Muscle of back (tissue), 13 donors: ENCODE data around the gene CCDC92. TPM values are rescaled to one million over a fixed set of nuclear protein-coding genes. Genes with fewer than 3 reads are reported as not detected.

ENCODE experiments used
- DNase-seq, 3 donors: peaks; one replicate each; pipeline versions ENCODE4 v3.0.0 to v3.0.0-alpha.2; 2013
- long read RNA-seq, 9 donors: transcript quantifications; one replicate each; lab custom pipeline, GENCODE V29; 2026
- polyA plus RNA-seq, 10 donors: library from polyadenylated mRNA; unstranded; fragments of 120-200 nt; gene quantifications; one replicate each; pipeline ENCODE4 v1.2.1, GENCODE V29; 2013; ENCODE audit not compliant: insufficient read length in 10 of 10

CCDC92 gene
- 10 to 100 TPM; 22.5 to 30.0 (median 27.6) TPM for polyA plus RNA-seq
- long read RNA-seq, donor 1, transcript CCDC92-201 (5 exons, 2,787 nt), result major isoform, 8 of 10 reads
- long read RNA-seq, donor 1, partial matches to known transcripts, result 0 of 10 reads
- long read RNA-seq, donor 1, other reads (novel, unspliced or antisense), result 0 of 10 reads
- long read RNA-seq, donor 2, full-length matches to known transcripts, result 5 of 5 reads
- long read RNA-seq, donor 2, partial matches to known transcripts, result 0 of 5 reads
- long read RNA-seq, donor 2, other reads (novel, unspliced or antisense), result 0 of 5 reads
- long read RNA-seq, donor 3, result 0 reads
- long read RNA-seq, donor 4, partial matches to known transcripts, result 0 of 4 reads
- long read RNA-seq, donor 4, other reads (novel, unspliced or antisense), result 0 of 4 reads
- long read RNA-seq, donor 5, transcript CCDC92-201 (5 exons, 2,787 nt), result major isoform, 7 of 7 reads
- long read RNA-seq, donor 5, partial matches to known transcripts, result 0 of 7 reads
- long read RNA-seq, donor 5, other reads (novel, unspliced or antisense), result 0 of 7 reads
- long read RNA-seq, donor 6, full-length matches to known transcripts, result 10 of 10 reads
- long read RNA-seq, donor 6, partial matches to known transcripts, result 0 of 10 reads
- long read RNA-seq, donor 6, other reads (novel, unspliced or antisense), result 0 of 10 reads
- long read RNA-seq, donor 7, full-length matches to known transcripts, result 7 of 7 reads
- long read RNA-seq, donor 7, partial matches to known transcripts, result 0 of 7 reads
- long read RNA-seq, donor 7, other reads (novel, unspliced or antisense), result 0 of 7 reads
- long read RNA-seq, donor 8, partial matches to known transcripts, result 0 of 4 reads
- long read RNA-seq, donor 8, other reads (novel, unspliced or antisense), result 0 of 4 reads
- long read RNA-seq, donor 9, full-length matches to known transcripts, result 1 of 6 reads
- long read RNA-seq, donor 9, partial matches to known transcripts, result 5 of 6 reads
- long read RNA-seq, donor 9, other reads (novel, unspliced or antisense), result 0 of 6 reads

GRCh38 chr12:123972457-123973401 lies at the start of gene CCDC92, which contains the start of gene ZNF664:
CCDC92 (minus strand) TSS chr12:123972831; CDS start chr12:123944305, 28,526 bp downstream.
ZNF664 (plus strand) TSS chr12:123973215; CDS start chr12:124012145, 38,930 bp downstream.
- peak; percentile 91 to 96 (median 93) for DNase-seq

GRCh38 chr12:124022161-124022560 lies 49.5 kb upstream of the CCDC92 start:
- DNase-seq, result no peak

- no peak for DNase-seq
These were observed 48.4 kb upstream of the CCDC92 start for GRCh38 chr12:124021007-124021406.

- peak in 1 of 3 donors; percentile 68 for DNase-seq
These were observed 47.9 kb upstream of the CCDC92 start for GRCh38 chr12:124020514-124020949.

GRCh38 chr12:124019115-124019514 lies 46.5 kb upstream of the CCDC92 start:
- DNase-seq, result no peak

GRCh38 chr12:124018539-124018938 lies 45.9 kb upstream of the CCDC92 start:
- DNase-seq, result no peak

- DNase-seq, result no peak
These were observed 44.4 kb upstream of the CCDC92 start for GRCh38 chr12:124017064-124017463.

- no peak for DNase-seq
These were observed 43.1 kb upstream of the CCDC92 start for GRCh38 chr12:124015494-124016461.

GRCh38 chr12:124013073-124013472 lies 40.4 kb upstream of the CCDC92 start:
- DNase-seq, result no peak

- no peak for DNase-seq
These were observed 38.9 kb upstream of the CCDC92 start for GRCh38 chr12:124011435-124012115.

GRCh38 chr12:124010687-124011086 lies 38.1 kb upstream of the CCDC92 start:
- DNase-seq, result no peak

GRCh38 chr12:124009781-124010180 lies 37.1 kb upstream of the CCDC92 start:
- no peak for DNase-seq

GRCh38 chr12:124008595-124008994 lies 36.0 kb upstream of the CCDC92 start:
- no peak for DNase-seq

GRCh38 chr12:124007826-124008570 lies 35.4 kb upstream of the CCDC92 start:
- DNase-seq, result no peak

- DNase-seq, result no peak
These were observed 34.4 kb upstream of the CCDC92 start for GRCh38 chr12:124006846-124007713.

- DNase-seq, result no peak
These were observed 33.6 kb upstream of the CCDC92 start for GRCh38 chr12:124006085-124006845.
